SW480 (cell line): ENCODE results near the gene COBLL1.
"Not testable (repeated sequence)": the region's sequence is repeated elsewhere in the genome, so short reads cannot be mapped to it uniquely, and the experiment has no call there.

Experiments
- DNase-seq: peaks from one replicate; pipeline ENCODE4 v3.0.0-alpha.2; 2016; ENCODE audit warnings: low spot score

COBLL1 gene

DNA sequence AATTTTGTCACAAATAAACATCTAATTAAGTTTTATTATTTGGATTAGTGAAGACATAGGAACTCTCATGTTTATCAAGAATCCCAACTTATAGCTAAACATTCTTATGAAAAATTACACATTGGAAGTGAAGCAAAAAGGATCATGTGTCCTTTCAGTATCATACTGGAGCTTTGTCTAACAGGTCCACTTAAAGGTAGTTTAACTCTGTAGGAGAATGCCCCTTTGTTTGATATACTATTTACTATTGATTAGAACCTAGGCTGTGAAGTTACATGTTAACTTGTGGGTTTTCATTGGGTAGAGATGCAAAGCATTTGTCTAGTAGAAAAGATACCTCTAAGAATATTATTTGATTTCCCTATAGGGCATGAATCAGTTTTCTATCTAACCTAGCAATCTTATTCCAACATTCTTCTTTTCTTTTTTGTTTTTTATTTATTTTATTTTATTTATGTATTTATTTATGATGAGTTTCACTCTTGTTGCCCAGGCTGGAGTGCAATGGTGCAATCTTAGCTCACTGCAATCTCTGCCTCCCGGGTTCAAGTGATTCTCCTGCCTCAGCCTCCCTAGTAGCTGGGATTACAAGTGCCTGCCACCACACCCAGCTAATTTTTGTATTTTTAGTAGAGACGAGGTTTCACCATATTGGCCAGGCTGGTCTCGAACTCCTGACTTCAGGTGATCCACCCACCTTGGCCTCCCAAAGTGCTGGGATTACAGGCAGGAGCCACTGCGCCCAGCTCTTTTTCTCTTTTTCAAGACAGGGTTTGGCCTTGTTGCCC is 18.5 kb upstream of the COBLL1 start:
- not testable (repeated sequence) for DNase-seq

- no peak for DNase-seq
These were observed 17.7 kb upstream of the COBLL1 start for GRCh38 chr2:164859251-164859818.

- no peak for DNase-seq
These were observed 10.5 kb upstream of the COBLL1 start for GRCh38 chr2:164852086-164852485.

GRCh38 chr2:164850235-164850634 is 8.6 kb upstream of the COBLL1 start:
- DNase-seq, result no peak

DNA sequence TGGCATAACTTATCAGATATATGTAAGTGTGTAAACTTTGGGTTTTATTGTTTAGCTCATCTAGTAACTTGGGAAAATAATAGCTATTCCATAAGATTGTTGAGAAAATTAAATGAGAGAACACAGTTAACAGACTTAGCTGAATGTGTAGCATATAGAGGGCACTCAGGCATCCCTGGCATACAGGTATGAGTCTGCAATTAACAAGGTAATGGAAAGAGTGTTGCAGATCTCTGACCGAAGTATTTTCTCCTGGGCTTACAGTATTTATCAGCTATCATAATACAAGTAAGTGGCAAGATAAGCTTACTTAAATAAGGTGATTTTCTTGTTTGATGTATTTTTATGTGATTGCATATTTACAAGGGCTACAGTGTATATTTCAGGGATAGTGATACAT is 7.9 kb upstream of the COBLL1 start:
- no peak for DNase-seq

DNA sequence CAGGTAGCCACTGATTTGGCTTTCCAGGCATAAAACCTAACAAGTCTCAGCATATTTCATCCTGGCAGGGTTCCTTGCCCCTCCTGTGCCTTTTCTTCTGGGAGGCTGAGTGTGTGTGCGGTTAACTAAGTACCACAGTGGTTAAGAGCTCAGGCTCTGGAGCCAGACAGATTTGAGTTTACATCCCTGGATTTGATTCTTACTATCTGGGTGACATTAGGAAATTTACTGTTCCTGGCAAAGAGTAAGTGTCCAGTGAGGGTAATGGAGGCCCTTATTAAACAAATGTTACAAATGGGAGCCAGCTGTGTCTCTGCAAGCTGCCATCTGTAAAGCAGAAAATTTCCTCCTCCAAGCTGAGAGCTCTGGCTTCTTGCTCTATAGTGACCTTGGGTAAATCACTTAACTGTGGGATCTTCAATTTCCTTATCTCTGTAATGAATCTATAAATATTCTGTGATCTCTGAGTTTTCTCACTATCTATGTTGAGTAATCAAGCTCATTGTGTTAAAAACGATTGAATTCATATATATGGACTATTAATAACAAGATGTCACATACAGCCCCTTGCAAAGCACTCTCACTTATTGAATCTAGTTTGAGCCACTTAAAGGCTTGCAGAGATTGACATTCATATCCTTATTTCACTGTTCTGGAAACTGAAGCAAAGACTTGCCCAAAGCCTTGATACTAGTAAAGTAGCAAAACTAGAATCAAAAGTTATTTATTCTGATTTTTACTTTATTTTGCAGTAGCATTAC is 6.5 kb upstream of the COBLL1 start:
- DNase-seq, result no peak

- DNase-seq, result no peak
These were observed 5.7 kb upstream of the COBLL1 start for GRCh38 chr2:164847291-164847690.

GRCh38 chr2:164846276-164846675 is 4.7 kb upstream of the COBLL1 start:
- no peak for DNase-seq

DNA sequence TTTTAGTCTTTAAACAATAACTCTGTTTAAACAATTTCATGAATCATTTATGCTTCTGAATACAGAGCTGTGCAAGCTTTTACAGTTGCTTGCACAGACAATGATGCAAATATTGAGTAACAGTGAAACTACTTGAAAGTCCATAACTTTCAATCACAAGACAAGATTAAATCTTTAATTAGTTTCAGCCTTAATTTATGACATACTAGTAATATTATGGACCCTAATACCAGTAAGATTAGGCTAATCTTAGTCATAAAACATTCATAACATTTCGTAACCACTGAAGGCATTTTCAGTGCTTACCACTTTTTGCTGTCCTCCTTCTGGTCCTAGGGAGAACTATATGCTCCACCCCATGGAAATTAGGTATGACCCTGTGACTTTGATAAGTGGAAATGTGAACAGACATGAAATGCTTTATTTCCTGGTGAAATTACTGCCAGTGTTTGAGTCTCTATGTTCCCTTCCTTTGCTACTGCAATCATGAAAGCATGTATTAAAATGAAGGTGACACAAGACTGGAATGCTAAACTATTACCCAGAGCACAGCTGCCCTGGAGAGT is 1.8 kb upstream of the COBLL1 start:
- DNase-seq, result no peak

- DNase-seq, result no peak
These were observed 972 bp upstream of the COBLL1 start for GRCh38 chr2:164842624-164842966.

GRCh38 chr2:164840930-164841718 is 499 bp downstream of the COBLL1 start:
- DNase-seq, result peak; percentile 82

DNA sequence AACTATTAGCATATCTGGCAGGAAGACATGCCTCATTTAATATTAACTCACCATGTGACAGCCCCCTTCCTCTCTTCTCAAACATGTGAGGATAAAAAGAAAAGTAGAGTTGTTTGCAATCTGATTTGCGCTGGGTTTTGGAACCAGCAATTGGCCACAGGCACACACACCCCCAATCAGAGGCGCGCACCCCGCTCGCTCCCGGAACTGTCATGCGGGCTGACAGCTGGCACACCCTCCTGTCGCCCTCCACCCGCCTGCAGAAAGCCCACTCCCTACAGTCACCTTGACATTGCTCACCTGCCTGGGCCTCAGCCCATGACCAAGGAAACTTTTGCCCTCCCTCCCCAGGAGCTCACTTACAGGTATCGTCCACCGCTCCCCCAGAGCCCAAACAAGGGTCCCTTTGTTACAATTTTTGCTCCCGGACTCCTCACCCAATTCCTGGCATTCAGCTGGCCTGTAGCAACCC is 1.1 kb downstream of the COBLL1 start:
- peak; percentile 25 for DNase-seq

- DNase-seq, result no peak
These were observed 1.6 kb downstream of the COBLL1 start for GRCh38 chr2:164839914-164840457.

DNA sequence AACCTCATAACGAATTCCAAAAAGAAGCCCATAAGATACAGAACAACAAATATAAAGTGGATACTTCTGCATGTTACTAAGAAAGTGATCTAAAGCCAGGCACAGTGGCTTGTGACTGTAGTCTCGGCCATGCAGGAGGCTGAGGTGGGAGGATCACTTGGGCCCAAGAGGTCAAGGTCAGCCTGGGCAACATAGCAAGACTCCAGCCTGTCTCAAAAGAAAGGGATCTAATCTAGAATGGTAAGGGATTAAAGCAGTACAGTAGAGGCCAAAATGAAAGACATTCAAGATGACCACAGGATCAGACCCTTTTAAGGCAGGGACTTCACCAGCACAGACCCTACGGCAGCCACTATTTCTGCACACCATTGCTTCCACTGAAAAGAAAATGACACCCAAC is 3.8 kb downstream of the COBLL1 start:
- DNase-seq, result no peak

- no peak for DNase-seq
These were observed 4.7 kb downstream of the COBLL1 start for GRCh38 chr2:164836907-164837306.

GRCh38 chr2:164835302-164835701 is 6.3 kb downstream of the COBLL1 start:
- no peak for DNase-seq

- DNase-seq, result no peak
These were observed 9.7 kb downstream of the COBLL1 start for GRCh38 chr2:164831887-164832286.

- no peak for DNase-seq
These were observed 10.4 kb downstream of the COBLL1 start for GRCh38 chr2:164831180-164831579.

DNA sequence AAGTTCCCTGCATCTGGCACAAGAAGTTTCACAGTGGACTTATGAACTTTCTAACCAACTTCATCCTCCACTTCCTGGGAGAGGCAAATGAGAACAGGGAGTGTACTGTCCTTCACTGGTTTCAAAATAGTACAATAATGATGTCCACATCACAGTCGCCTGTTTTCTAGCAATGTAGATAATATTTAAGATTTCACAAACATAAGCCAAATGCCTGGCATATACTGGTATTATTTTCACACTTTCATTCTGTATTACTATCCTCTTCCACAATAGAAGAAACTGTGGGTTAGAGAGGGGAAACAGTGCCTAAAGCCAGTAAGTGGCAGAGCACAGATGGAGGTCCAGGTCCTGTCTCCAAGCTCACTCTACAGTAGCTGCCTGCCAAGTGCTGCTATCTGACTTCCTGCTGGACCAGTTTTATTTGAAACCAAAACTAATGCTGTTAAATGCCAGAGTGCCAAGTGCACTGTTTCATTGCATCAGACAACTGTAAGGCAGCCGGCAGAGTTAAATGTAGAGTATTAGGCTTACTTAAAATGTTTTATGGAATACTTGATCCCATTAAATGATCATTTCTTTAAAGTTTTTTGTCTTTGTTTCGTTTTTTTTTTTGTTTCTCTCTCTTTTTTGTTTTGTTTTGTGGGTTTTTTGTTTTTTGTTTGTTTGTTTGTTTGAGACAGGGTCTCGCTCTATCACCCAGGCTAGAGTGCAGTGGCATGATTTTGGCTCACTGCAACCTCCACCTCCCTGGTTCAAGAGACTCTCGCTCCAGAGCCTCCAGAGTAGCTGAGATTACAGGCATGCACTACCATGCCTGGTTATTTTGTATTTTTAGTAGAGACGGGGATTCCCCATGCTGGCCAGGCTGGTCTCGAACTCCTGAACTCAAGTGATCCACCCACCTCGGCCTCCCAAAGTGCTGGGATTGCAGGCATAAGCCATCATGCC is 15.1 kb downstream of the COBLL1 start:
- peak; percentile 17 for DNase-seq

GRCh38 chr2:164824872-164825271 is 16.8 kb downstream of the COBLL1 start:
- DNase-seq, result no peak

DNA sequence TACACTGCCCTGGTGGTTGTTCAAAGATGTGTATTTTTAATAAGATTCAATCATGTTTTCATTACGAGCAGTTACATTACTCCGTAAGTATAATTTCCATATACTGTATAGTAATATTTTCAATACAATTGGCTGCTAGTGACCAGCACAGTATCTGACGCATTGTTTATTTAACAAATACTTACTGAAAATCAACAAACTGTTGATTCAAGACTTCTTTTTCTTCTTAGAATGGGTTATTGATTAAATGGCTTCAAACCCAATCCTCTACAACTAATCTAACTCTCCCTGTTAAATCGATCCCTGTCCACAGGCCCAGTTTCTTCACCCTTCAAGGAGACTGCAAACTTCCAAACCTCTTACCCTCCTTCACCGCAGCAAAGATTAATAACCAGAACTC is 18.5 kb downstream of the COBLL1 start:
- DNase-seq, result no peak
